Umbilical cord (tissue), 2 donors: ENCODE results near the gene PPP4R3C. TPM values are rescaled to one million over a fixed set of nuclear protein-coding genes. Genes with fewer than 3 reads are reported as not detected.
"Not testable (repeated sequence)": the region's sequence is repeated elsewhere in the genome, so short reads cannot be mapped to it uniquely, and the experiment has no call there.

Source experiments
- DNase-seq: peaks from one replicate; pipeline ENCODE4 v3.0.0-alpha.2; 2015; ENCODE audit warnings: low spot score
- total RNA-seq: library from RNA; depleted of rRNA; stranded (reverse); fragments of >200 nt; gene quantifications from one replicate; pipeline ENCODE4 v1.2.3, GENCODE V29; 2014; ENCODE audit warnings: low replicate concordance; ENCODE audit not compliant: insufficient read depth

Gene PPP4R3C
- total RNA-seq: 0.24 TPM

- DNase-seq: no peak
Measured at GRCh38 chrX:27463187-27463586, at the start of gene PPP4R3C. Gene PPP4R3C (minus strand): TSS chrX:27463341. CDS start chrX:27463296, 45 bp downstream.

DNA sequence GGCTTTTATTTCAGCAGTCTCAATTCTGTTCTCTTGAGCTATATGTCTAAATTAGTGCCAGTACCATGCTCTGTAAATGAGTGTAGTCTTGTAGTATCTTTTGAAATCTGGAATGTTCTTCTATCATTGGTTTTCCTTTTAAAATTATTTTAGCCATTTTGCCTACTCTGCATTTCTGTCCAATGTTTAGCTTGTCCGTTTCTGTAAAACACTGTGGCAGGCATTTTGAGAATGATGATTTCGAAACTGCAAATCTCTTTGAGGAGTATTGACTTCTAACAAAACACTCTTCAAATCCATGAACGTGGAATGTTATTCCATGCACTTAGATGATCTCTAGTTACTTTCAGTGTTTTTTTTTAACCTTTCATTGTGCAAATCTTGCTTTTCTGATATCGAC lies 28.3 kb upstream of the PPP4R3C start:
- DNase-seq: no peak

DNA sequence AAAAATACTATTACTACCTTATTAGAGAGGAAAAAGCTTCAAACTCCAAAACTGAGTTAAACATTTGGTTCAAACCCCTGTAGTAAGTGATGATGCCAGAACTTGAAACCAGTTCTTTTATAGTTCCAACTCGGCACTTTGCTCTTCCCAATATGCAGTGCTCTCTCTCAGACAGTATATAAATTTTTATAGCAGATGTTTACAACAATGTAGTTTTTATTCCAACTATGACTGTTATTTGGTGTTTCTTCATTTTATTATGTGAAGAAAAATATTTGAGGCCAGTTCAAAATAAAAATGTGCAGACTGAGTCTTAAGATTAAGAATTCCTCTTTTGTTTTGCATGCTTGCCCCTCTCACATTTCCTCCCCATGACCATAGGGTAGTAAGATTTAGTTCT lies 2.9 kb upstream of the PPP4R3C start:
- DNase-seq: no peak

DNA sequence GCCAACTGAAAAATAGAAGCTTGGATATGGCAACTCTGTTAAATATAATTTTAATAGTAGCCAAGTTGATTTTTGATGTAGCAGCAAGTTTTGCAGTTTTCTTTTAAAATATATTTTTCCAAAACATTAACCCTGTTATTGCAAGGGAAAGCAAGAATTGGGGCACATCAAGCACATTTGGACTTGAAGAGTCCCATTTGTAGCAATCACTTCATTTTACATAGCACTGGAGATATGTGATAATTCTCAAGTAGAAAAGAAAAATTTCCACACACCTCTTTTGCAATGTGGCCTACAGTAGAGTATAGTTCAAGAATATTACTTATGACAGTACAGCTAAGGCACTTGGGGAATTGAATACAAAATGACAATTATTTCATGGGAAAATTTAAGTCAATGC lies 1.9 kb upstream of the PPP4R3C start:
- DNase-seq: no peak

- not testable (repeated sequence) for DNase-seq
Measured at GRCh38 chrX:27459129-27459528, 4.0 kb downstream of the PPP4R3C start.

DNA sequence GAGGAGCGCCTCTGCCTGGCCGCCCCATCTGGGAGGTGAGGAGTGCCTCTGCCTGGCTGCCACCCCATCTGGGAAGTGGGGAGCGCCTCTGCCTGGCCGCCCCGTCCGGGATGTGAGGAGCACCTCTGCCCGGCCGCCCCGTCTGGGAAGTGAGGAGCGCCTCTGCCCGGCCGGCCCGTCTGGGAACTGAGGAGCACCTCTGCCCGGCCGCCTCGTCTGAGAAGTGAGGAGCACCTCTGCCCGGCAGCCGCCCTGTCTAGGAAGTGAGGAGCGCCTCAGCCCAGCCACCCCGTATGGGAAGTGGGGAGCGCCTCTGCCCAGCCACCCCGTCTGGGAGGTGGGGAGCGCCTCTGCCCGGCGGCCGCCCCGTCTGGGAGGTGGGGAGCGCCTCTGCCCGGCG lies 4.6 kb downstream of the PPP4R3C start:
- not testable (repeated sequence) for DNase-seq

GRCh38 chrX:27451324-27451723 lies 11.8 kb downstream of the PPP4R3C start:
- DNase-seq: no peak

- DNase-seq: no peak
Measured at GRCh38 chrX:27446423-27446822, 16.7 kb downstream of the PPP4R3C start.

DNA sequence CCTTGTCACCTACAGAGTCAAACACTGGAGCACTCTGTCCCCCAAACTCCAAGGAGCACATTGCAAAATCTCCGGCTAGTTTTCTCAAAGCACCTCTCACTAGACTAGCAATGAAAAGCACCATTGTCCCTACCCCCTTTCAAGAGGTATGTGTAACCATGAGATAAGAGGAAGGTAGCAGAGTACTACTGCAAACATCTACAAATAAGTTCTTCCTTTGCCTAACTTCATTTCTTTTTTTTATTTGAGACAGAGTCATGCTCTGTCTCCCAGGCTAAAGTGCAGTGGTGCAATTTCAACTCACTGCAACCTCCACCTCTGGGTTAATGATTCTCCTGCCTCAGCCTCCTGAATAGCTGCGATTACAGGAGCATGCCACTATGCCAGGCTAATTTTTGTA lies 17.7 kb downstream of the PPP4R3C start:
- DNase-seq: no peak

DNA sequence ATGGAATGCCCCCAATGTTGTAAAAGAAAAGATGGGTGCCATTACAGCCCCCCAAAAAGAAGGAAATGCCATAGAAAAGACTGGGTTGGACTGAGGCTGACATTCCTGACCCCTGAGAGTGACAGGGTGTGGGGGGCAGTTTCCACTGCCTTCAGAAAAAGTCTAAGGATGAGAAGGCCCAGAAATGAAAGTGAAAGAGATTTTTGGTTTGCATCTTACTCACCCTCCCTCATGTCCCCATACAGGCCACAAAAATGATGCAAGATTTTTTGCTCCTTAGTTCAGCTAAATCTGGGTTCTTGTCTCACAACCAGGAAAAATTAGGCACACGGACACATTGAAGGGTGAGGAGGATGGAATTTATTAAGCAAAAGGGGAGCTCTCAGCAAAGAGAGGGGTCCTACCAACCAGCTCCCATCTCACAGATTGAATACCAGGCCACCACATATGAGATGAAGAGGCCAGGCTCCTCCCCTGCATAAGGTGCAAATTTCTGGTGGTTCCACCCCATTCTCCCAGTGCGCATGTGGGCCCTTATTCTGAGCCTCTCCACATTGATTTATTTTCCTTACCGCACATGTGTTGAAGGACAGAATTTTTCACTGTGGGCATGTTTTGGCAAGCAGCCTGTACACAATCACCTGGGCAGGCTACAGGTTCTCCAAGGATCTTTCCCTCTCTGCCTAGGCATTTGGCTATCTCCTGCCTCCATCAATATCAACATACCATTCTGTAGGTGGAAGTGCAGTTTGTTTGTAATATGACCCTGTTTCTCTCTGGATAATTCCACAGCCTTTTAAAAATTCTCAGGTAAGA lies 18.8 kb downstream of the PPP4R3C start:
- DNase-seq: no peak

GRCh38 chrX:27442392-27442791 lies 20.7 kb downstream of the PPP4R3C start:
- not testable (repeated sequence) for DNase-seq

GRCh38 chrX:27439771-27440170 lies 23.4 kb downstream of the PPP4R3C start:
- DNase-seq: peak; percentile 1

DNA sequence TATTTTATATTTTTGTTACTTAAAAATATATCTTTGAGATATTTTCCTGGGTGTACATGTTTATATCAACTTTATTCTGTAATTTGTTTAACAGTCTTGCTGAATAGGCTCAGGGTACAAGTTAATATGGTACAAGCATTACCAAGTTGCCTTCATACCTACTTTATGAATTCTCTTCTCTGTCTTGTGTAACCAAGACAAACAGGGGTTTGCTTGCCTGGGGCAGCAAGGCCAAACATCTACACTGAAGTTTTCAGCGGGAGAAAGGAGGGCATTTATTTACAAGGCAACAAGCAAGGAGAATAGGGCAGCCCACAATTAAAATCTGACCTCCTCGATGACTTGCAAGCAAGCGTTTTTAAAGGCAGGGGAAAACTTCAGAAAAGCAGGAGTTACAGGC lies 24.2 kb downstream of the PPP4R3C start:
- DNase-seq: no peak

DNA sequence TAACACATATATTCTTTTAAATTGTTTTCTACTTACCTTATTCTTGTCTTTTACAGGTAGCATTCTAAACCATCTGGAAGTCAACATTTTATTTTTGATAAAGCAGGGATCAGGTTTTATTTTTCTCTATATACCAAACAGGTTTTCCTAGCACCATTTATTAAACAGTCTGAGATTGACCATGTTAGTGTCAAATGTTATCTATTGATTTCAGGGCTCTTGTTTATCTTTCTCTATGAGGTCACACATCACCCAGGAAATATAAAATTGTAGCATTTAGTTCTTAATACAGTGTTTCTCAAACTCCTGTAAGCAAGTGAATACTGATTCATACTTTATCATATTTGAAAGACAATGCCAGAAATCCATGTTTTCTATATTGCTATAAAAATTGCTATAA lies 28.1 kb downstream of the PPP4R3C start:
- DNase-seq: no peak

Other genes with a start within 250 kb of the PPP4R3C start
- 0.24 TPM for gene DCAF8L2, start 127.0 kb upstream of the PPP4R3C start, total RNA-seq